Fibroblast of the aortic adventitia (primary cell): ENCODE measurements around the gene CTDNEP1. TPM values are rescaled to one million over a fixed set of nuclear protein-coding genes. Genes with fewer than 3 reads are reported as not detected.

Experiments
- DNase-seq: peaks from one replicate; pipeline ENCODE4 v3.0.0-alpha.2; 2010; ENCODE audit warnings: low read depth
- H3K4me3 ChIP-seq: 2 replicates; pipeline ENCODE4 v1.5.1; 2011; ENCODE audit warnings: low read depth, mild to moderate bottlenecking, control low read depth, low read length, moderate library complexity
- CTCF ChIP-seq: IDR thresholded peaks from 2 replicates; pipeline ENCODE4 v1.5.1; 2011; ENCODE audit warnings: mild to moderate bottlenecking, low read length, control low read depth, inconsistent platforms; ENCODE audit not compliant: insufficient read depth
- total RNA-seq: library from RNA; depleted of rRNA; stranded (reverse); fragments of >200 nt; gene quantifications from 2 replicates; pipeline ENCODE4 v1.2.3, GENCODE V29; 2012; ENCODE audit warnings: low replicate concordance

Gene CTDNEP1
- total RNA-seq, 1 donor = 41.2 TPM

DNA sequence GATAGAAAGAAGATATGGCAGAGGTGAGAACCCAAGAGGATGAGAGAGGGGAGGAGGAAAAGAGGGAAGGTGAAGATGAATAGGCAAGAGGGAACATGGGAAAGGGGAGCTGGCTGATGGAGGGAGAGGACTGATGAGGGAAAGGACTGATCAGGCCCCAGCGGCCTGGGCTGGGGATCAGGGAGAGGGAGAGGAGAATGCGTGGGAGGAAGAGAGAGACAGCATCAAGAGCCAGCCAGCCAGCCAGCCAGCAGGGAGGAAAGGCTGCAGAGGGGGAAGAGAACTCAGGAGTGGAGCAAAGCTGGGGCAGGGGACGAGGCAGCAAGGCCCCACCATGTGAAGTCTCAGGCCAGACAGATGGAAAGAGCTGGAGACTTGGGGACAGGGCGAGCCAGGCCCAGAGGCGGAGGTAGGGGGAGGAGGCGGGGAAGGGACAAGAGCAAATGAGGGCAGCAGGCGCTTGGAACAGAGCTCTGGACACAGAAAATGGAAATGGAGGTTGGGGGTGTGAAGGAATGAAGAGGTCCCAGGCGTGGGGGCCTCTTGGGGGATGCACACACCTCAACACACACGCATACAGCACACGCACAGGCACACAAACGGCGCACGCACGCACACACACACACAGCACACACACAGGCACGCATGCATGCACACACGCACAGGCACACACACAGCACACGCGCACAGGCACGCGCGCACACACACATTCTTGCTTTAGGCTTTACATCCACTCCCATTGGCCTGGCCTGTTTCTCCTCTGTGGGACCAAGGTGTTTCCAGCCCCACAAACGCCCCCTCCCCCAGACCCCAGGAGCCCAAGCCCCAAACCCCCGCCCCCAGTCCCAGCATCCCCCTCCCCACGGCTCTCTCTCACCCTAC is 44.2 kb downstream of the CTDNEP1 start:
- DNase-seq = peak; percentile 40
- no peak for TF ChIP-seq CTCF
- H3K4me3 ChIP-seq = no peak overlapping the region

DNA sequence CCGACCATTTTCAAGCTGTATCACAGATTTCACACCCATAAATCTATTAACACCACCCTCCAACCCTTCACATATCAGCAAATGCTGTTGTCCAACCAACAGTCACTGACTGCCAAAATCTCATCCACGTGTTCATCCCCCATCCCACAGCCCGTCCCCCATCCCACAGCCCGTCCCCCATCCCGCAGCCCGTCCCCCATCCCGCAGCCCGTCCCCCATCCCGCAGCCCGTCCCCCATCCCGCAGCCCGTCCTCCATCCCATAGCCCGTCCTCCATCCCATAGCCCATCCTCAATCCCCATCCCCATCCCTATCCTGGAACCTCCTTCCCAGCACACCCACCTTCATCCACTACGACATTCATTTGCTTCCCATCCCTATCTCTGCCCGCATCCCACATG is 46.0 kb downstream of the CTDNEP1 start:
- peak overlapping the region; percentile 69 for H3K4me3 ChIP-seq
- no peak for DNase-seq
- no peak for TF ChIP-seq CTCF

- peak; percentile 75 for DNase-seq
- TF ChIP-seq CTCF = no peak
- H3K4me3 ChIP-seq = peak overlapping the region; percentile 69
Observed at GRCh38 chr17:7204828-7205461, 46.6 kb downstream of the CTDNEP1 start.

DNA sequence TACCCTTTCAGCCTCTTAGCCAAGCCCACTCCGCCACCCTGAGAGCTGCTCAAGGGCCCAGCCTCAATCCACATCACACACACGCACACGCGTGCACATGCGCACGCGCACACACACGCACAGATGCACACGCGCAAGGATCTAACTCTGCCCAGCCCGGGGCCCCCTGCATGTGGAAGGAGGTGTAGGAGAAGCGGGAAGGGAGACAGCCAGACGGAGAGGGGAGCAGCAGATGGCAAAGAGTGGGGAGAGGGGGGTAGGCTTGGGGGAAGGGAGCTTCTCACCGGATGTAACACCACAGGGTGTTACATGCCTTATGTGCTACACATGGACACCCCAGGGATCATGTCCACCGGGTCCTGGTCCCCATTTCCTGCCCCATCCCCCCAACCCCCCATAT is 47.2 kb downstream of the CTDNEP1 start:
- no peak for DNase-seq
- TF ChIP-seq CTCF = no peak
- no peak overlapping the region for H3K4me3 ChIP-seq

DNA sequence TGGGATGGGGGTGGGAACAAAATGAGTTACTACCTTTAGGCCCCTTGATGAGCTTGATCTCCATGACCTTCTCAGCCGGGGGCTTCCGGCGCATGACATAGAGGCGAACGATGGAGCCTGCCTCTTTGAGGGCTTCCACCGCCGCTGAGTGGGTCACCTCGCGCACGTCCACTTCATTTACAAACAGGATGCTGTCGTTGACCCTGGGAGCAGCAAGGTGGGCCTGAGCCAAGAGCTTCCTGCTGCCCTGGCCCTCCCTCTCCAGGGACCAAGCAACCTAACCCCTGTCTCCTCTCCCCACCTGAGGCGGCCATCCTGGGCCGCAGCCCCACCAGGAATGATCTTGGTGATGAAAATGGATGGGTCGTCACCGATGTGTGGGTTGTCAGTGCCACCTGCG is 48.1 kb downstream of the CTDNEP1 start:
- no peak for TF ChIP-seq CTCF
- DNase-seq = no peak

DNA sequence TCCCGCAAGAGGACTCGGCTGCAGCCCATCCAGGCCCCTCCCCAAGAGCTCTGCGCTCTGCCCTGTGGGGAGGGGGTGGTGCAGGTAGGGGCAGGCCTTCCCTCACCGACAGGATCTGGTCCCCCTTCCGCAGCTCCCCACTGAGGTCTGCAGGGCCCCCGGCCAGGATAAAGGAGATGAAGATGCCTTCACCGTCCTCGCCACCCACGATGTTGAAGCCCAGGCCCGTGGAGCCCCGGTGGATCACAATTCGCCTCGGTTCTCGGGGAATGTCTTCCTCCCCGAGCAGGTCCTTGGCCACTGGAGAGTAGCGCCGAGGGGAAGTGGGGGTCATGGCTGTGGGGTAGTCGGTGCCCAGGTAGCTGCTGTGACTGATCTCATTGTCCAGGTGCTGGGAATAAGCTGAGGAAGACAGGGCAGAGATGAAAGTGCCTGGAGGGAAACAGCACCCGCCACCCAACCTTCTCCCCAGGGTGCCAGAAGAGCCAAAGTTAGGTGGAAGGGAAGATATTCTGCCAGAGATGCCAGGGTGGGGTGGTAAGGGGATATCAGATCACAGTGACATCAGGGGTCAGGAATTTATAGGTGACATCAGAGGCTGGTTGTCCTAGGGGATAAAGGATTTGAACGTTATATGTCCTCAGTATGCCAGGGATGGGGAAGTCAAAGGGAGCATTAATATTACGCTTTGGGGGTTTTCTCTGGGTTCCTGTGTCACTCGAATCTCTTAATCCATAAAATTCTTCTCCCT is 54.7 kb downstream of the CTDNEP1 start:
- H3K4me3 ChIP-seq = no peak overlapping the region
- TF ChIP-seq CTCF = no peak
- DNase-seq = no peak

More for the DNA sequence above, 48.1 kb downstream of the CTDNEP1 start:
- H3K4me3 ChIP-seq = no peak overlapping the region
